Upper lobe of left lung (tissue), 6 donors: ENCODE results near the gene IGSF9. TPM values are rescaled to one million over a fixed set of nuclear protein-coding genes. Genes with fewer than 3 reads are reported as not detected.
A peak's percentile ranks its signal among the peaks of the same experiment; 100 is the strongest.

ENCODE experiments used
- ATAC-seq, 2 donors: fragments of 200-7000 bp; cut with Tn5 transposase; one replicate each; pipeline ENCODE4 v1.9.1; 2022; ENCODE audit warnings: mild to moderate bottlenecking in 2 of 2, moderate library complexity in 2 of 2; ENCODE audit not compliant: low FRiP score in 2 of 2
- DNase-seq, 2 donors: peaks; one replicate each; pipeline ENCODE4 v3.0.0-alpha.2; 2019 to 2020
- H3K27ac ChIP-seq, 4 donors: fragments of 200-600 bp; sonication (generic); one replicate each; pipeline ENCODE4 v1.5.1; 2016 to 2019
- H3K27me3 ChIP-seq, 4 donors: fragments of 200-600 bp; sonication (generic); one replicate each; pipeline ENCODE4 v1.5.1; 2017 to 2019
- H3K36me3 ChIP-seq, 4 donors: fragments of 200-600 bp; sonication (generic); one replicate each; pipeline ENCODE4 v1.5.1; 2016 to 2019
- H3K4me1 ChIP-seq, 4 donors: fragments of 200-600 bp; sonication (generic); one replicate each; pipeline ENCODE4 v1.5.1; 2018 to 2019
- H3K4me3 ChIP-seq, 4 donors: fragments of 200-600 bp; sonication (generic); one replicate each; pipeline ENCODE4 v1.5.1; 2017 to 2019; ENCODE audit warnings: mild to moderate bottlenecking in 2 of 4, moderate library complexity in 1 of 4
- H3K9me3 ChIP-seq, 4 donors: fragments of 200-600 bp; sonication (generic); one replicate each; pipeline ENCODE4 v1.5.1; 2018 to 2019
- EP300 ChIP-seq, 4 donors: sonication (generic); formaldehyde crosslinking; IDR thresholded peaks; one replicate each; pipeline ENCODE4 v1.5.1; 2017; ENCODE audit warnings: antibody characterized with exemption in 4 of 4, control low read depth in 2 of 4
- POLR2A ChIP-seq, 4 donors: fragments of 450-650 bp; IDR thresholded peaks; one replicate each; pipeline ENCODE4 v1.5.1; 2016 to 2017; ENCODE audit warnings: antibody characterized with exemption in 4 of 4, mild to moderate bottlenecking in 2 of 4
- POLR2AphosphoS5 ChIP-seq, 2 donors: sonication (generic); formaldehyde crosslinking; IDR thresholded peaks; one replicate each; pipeline ENCODE4 v1.5.1; 2017; ENCODE audit warnings: antibody characterized with exemption in 2 of 2
- WGBS, 2 donors: methylation state at CpG; one replicate each; pipeline ENCODE4 v1.1.5; 2017 to 2018; 5-methylcytosine and 5-hydroxymethylcytosine counted together
- total RNA-seq, 6 donors: library from RNA; depleted of rRNA in 4 of 6; stranded (reverse); fragments of >200 nt in 4 of 6; gene quantifications; one replicate each; pipeline versions ENCODE4 v1.1.0 to v1.2.1, GENCODE V29; 2016 to 2021
- TF ChIP-seq, protein P1 (sequence below), 6 experiments: fragments of 450-650 bp in 4 of 6; fragments of 200-600 bp in 2 of 6; sonication (generic) in 2 of 6; IDR thresholded peaks; one replicate each; pipeline ENCODE4 v1.5.1; 2016 to 2019; ENCODE audit warnings: antibody characterized with exemption in 6 of 6
- donor health status: DM: no; HTN: no; CAD: no; lungs with moderate emphysema.
- donor health status: DM: no; HTN: yes; CAD: no; lungs with severe emphysema.

IGSF9 gene
- total RNA-seq, 6 donors from 2014 or later, result 0.55 to 2.3 (median 1.5) TPM

DNA sequence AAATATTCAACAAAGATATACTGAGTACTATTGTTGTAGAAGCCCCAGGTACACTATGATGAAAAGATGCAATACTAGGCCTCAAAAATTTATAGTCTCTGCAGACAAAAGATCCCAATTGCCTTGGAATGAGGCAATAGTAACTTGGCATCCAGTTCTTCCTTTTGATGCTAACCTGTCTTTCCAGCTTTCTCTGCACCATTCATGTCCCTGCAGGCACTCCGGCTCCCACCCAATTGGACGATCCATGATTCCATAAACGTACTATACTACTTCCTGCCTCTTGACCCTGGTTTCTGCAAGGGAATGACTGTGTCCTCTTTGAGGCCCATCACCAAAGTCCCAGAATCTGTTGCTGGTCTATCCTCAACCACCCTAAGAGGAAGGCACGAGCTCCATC lies 12.1 kb downstream of the IGSF9 start:
- Histone ChIP-seq H3K27me3 (no peaks in the 10 kb centered on the region), H3K4me1 (peaks cover 12 to 22% (median 18%) of the 10 kb centered on the region in 4 donors), H3K4me3 (no peak overlapping the region), H3K27ac (no peak overlapping the region), H3K9me3 (no peaks in the 10 kb centered on the region), H3K36me3 (no peaks in the 10 kb centered on the region)
- DNase-seq, result no peak
- TF ChIP-seq POLR2AphosphoS5 (IDR thresholded peaks at IDR 0.05) (no peak), POLR2A (IDR thresholded peaks at IDR 0.05) (no peak), EP300 (IDR thresholded peaks at IDR 0.05) (no peak)
- TF ChIP-seq, protein P1, sequence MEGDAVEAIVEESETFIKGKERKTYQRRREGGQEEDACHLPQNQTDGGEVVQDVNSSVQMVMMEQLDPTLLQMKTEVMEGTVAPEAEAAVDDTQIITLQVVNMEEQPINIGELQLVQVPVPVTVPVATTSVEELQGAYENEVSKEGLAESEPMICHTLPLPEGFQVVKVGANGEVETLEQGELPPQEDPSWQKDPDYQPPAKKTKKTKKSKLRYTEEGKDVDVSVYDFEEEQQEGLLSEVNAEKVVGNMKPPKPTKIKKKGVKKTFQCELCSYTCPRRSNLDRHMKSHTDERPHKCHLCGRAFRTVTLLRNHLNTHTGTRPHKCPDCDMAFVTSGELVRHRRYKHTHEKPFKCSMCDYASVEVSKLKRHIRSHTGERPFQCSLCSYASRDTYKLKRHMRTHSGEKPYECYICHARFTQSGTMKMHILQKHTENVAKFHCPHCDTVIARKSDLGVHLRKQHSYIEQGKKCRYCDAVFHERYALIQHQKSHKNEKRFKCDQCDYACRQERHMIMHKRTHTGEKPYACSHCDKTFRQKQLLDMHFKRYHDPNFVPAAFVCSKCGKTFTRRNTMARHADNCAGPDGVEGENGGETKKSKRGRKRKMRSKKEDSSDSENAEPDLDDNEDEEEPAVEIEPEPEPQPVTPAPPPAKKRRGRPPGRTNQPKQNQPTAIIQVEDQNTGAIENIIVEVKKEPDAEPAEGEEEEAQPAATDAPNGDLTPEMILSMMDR (IDR thresholded peaks at IDR 0.05), result no peak
- no peak for ATAC-seq
- WGBS, 2 donors, result 79 to 84% methylated on average over 4 of the region's 4 CpGs

DNA sequence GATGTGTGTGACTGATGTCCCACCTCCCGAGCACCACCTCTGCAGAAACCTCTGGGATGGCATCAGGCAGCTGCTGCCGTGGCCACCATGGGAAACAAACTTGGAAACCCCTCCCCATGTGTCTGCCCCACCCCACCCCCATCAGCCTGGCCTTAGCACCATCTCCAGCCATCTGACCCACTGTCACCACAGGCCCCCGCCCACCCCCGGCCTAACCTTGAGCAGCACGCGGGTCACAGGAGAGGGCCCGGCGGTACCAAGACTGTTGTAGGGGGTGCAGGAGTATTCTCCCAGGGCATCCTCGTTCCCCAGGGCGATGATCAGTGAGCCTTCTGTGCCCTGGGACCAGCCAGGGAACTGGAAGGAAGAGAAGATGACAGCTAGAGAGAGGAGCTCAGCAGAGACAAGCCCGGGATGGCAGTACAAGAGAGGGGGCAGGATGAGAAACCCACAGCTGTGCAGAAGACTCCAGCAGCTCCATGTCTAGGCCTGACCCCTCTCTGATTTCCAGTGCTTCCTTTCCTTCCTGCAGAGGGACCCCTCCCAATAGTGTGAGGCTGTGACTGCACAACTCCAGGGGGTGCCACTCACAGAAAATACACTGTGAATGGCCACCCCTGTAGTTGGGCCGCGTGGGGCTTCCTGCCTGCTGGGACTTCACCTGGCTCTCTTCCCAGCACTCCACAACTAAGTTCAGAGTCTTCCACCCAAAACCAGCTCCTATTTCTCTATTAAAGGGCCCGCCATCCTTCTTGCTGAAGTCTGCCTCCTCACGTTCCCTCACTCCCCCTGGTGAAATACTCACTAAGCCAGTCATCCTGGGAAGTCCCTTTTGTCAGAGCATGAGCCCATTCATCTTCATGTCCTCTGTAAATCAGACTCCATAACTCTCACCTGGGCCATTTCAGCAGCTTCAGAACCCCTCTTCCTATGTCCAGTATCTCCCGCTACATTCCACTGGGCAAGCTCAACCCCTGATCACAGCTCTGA lies 12.8 kb downstream of the IGSF9 start:
- peaks cover 12 to 19% (median 16%) of the 10 kb centered on the region in 4 donors for H3K4me1 ChIP-seq
- H3K36me3 ChIP-seq, result no peaks in the 10 kb centered on the region
- no peaks in the 10 kb centered on the region for H3K27me3 ChIP-seq
- H3K27ac ChIP-seq, result no peak overlapping the region
- ATAC-seq, result no peak
- H3K4me3 ChIP-seq, result no peak overlapping the region
- no peaks in the 10 kb centered on the region for H3K9me3 ChIP-seq
- peak in 1 of 2 donors; percentile 68 for DNase-seq
- TF ChIP-seq, protein P1 (IDR thresholded peaks at IDR 0.05), result no peak
- TF ChIP-seq POLR2AphosphoS5 (IDR thresholded peaks at IDR 0.05) (no peak), EP300 (IDR thresholded peaks at IDR 0.05) (no peak), POLR2A (IDR thresholded peaks at IDR 0.05) (no peak)
- WGBS, 2 donors, result 85 to 88% methylated on average over 9 to 16 of the region's 16 CpGs

DNA sequence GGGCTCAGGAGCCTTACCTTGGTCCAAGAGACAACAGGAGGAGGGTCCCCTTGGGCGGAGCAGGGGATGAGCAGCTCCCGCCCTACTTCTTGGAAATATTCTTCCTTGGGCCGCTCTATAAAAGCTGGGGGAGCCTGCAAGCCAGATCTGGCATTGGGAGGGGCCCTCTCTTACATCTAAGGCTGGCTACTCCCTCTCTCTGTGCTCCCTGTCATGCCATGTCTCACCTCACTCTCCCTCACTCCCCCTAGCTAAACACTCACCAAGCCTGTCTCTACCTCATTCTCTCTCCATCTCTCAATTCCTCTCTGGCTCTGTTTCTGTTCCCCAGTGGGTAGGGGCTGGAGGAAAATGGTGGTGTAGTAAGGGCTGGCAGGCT lies 13.6 kb downstream of the IGSF9 start:
- Histone ChIP-seq H3K4me1 (peaks cover 8 to 11% (median 9%) of the 10 kb centered on the region in 4 donors), H3K27me3 (no peaks in the 10 kb centered on the region), H3K4me3 (no peak overlapping the region), H3K27ac (no peak overlapping the region), H3K9me3 (no peaks in the 10 kb centered on the region), H3K36me3 (no peaks in the 10 kb centered on the region)
- no peak for DNase-seq
- ATAC-seq, result no peak
- 100% methylated on average over 2 to 3 of the region's 3 CpGs for WGBS, 2 donors
- TF ChIP-seq EP300 (IDR thresholded peaks at IDR 0.05) (no peak), POLR2AphosphoS5 (IDR thresholded peaks at IDR 0.05) (no peak), POLR2A (IDR thresholded peaks at IDR 0.05) (no peak)
- TF ChIP-seq, protein P1 (IDR thresholded peaks at IDR 0.05), result no peak

DNA sequence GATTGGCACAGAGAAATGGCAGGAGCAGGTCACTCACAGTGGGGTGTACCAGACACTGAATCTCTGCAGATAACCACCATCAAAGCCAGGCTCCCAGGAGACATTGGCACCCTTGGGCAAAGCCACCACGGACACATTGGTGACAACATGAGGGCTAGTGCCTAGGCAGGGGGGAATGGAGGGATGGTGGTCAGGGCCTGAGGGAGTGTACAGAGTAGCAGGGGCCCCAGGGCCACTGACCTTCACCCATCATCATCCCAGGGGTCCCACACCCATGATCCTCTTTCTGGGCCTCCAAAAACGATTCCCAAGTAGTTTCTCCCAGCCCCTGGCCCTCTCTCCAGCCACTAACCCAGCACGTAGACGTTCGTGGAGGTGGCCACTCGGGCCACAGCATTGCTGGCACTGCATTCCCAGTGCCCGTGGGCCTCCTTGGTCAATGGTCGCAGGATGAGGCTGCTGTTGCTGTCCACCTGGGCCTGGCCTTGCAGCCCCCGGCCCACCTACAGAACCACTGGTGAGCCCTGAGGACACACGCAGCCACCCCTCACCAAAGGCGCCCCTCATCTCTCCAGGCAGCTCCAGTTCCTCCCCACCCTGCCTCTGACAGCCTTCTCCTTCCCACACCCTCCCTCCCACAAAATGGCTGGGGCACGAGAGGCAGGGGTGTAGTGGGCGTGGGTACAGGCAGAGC lies 14.2 kb downstream of the IGSF9 start:
- Histone ChIP-seq H3K9me3 (no peaks in the 10 kb centered on the region), H3K36me3 (no peaks in the 10 kb centered on the region), H3K4me3 (no peak overlapping the region), H3K27ac (no peak overlapping the region), H3K27me3 (no peaks in the 10 kb centered on the region), H3K4me1 (peaks cover 4 to 7% (median 5%) of the 10 kb centered on the region in 4 donors)
- ATAC-seq (no peak), DNase-seq (peak in 1 of 2 donors; percentile 47)
- TF ChIP-seq, protein P1 (IDR thresholded peaks at IDR 0.05), result no peak
- TF ChIP-seq EP300 (IDR thresholded peaks at IDR 0.05) (no peak), POLR2A (IDR thresholded peaks at IDR 0.05) (no peak), POLR2AphosphoS5 (IDR thresholded peaks at IDR 0.05) (no peak)
- 83 to 93% methylated on average over 1 to 13 of the region's 13 CpGs for WGBS, 2 donors
